ENCODE results near the gene BPHL.

- TF ChIP-seq CTCF (conservative IDR thresholded peaks at IDR 0.05; ENCODE audit: low read length) (no peak), EZH2phosphoT487 (IDR thresholded peaks at IDR 0.05; ENCODE audit: borderline replicate concordance, low read depth, low read length) (no peak)
Observed at GRCh38 chr6:3190056-3190455, 71.5 kb downstream of the BPHL start.
